ENCODE measurements around the gene SSNA1.
A peak's percentile ranks its signal among the peaks of the same experiment; 100 is the strongest.

The SSNA1 gene

DNA sequence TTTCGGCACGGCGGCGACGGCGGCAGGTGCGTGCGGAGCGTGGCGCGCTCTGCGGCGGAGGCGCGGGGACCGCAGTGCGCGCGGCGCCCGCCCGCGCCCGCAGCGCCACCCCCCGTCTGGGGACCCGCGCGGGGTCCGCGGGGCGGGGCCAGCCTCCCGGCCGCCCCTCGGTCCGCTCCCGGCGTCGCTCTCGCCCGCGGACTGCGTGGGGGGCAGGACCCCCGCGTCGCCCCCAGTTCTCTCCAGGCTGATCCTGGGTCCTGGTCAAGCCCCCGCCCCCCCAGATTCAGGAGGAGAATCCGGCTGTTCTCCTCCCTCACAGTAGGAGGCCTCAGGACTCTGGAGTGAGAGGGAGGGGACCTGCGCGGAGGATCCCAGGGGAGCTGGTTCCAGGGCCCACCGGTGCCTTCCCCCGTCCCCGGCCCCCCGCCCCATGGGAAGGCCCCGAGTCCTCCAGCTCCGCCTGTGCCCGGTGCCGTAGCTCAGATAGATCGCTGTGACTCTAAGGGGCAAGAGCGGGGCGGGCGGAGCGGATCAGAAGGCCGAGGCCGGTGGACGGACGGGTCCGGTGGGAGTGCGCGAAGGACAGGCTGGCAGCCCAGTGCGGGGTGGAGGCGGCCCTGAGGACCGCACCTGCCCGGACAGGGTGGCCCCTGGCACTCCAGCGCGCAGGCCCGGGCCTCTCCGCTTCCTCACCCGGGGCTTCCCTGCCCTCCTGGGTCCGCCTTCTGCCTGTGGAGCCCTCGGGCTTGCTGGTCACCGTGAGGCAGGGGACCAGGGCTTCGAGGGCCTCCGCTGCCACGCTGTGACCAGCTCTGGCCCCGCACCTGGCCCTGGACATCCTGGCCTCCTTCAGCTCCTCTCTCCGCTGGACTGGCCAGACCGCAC, 34.0 kb downstream of the SSNA1 start, which contains the start of gene RNF208:
Gene RNF208 (minus strand): TSS at position 51 of the 888 bp plus-strand sequence. CDS start 1,028 bp downstream, outside the sequence.
- no peak for DNase-seq

DNA sequence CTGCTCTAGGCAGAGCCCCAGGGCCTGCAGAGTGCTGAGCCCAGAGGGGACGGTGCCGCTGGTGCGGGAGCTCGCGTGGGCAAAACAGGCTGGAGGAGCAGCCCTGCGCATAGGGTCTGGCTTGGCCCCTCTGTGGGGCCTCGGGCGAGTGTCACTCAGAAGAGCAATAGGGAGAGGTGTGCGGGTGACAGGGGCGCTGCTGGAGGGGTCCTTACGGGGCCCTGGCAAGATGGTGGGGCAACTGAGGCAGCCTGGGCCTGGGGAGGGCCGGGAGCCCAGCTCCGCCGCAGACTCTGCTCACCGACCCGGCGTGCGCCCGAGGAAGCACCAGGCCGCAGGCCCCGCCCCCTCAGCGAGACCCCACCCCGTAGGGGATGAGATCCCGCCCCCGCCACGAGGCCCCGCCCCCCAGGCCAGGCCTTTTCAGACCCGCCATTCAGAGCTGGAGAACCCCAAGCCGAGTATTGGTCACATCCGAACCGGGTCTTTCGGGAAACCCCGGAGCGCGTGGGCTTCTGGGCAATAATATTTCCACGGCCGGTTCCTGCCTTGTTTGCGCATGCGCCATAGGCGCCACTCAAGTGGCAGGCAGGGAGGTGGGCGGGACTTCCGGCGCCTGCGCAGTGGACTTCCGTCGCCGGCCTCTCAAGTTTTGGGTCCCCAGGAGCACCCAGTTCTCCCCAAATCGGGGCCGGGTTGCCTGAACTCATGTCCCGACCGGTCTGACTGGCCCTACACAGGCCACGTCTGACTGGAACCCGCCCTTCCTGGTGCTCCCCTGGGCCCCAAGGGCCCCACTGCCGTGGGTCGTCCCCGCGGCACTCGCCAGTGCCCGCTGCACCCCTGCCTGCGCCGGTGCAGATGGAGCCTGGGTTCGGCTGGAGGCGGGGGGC, 34.8 kb downstream of the SSNA1 start:
- peak; percentile 99 for DNase-seq

GRCh38 chr9:137224830-137225694, 36.6 kb downstream of the SSNA1 start, which contains the start of gene CYSRT1:
TSS of gene CYSRT1 (plus strand) at chr9:137225174. CDS start at chr9:137225622, 448 bp downstream.
- no peak for DNase-seq

GRCh38 chr9:137225699-137226331, 37.3 kb downstream of the SSNA1 start:
- DNase-seq, result no peak

- no peak for DNase-seq
These were observed 38.0 kb downstream of the SSNA1 start for GRCh38 chr9:137226338-137227053.

DNA sequence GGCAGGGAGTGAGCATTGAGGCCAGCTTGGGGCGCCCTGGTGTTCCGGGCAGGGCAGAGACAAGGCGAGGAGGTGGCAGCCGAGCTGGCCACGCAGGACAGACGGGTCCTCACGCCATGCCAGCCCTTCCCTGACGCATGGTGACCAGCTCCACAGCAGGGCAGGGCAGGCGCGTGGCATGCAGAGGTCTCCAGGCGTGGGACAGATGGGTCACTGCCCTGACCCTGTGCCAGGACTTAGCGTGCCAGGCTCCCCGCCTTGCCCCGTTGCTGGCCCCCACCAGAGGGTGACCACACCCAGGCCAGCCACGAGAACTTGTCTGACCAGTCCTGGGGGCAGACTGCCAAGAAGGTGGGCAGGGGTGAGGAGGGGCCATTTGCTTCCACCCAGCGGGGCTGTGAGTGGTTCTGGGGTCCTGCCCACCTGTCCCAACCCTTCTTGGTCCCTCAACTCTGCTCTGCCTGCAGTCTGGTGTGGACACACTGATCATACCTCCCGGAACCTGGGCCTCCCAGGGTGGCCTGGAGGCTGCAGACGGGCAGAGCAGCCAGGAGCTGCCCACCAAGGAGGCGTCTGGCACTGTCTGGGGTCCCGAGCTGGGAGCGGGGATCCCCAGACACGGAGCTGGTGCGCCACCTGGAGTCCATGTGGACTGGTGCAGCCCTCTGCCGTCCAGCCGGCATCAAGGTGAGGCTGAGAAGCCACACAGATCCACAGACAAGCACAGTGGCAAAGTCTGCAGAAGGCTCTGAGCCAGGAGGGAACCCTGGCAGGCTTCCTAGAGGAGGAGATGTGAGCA, 38.8 kb downstream of the SSNA1 start, which contains the start of gene RNF224:
Gene RNF224 (plus strand): TSS at position 449 of the 799 bp plus-strand sequence. CDS start 834 bp downstream, outside the sequence.
- DNase-seq, result peak; percentile 85

DNA sequence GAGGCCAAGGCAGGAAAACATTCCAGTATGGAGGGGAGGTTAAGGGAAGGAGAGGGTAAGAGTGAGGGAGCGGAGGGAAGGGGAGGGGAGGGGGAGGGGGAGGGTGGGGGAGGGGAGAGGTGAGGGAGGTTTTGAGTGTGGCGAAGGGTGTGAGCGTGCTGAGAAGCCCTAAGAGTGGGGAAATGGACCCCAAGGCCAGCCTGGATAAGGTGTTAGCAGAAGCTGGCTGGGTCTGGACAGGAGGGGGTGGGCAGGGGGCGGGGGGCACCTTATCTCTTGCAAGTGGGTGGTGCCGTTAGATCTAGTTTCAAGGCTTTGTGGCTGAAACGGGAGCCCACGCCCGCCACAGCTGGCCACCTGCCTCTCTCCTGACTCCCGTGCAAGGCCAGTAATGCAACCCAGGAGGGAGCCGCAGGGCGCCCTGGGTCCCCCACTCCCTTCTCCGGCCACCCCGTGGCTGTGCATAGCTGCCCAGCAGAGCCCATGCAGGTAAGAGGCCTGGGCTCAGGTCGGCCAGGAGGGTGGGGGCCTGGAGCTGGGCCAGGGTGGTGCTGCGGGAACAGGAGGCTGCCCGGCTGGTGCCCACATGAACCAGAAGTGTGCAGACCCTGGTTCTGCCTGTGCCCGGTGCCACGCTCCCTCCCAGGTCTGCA, 39.5 kb downstream of the SSNA1 start:
- DNase-seq, result no peak

DNA sequence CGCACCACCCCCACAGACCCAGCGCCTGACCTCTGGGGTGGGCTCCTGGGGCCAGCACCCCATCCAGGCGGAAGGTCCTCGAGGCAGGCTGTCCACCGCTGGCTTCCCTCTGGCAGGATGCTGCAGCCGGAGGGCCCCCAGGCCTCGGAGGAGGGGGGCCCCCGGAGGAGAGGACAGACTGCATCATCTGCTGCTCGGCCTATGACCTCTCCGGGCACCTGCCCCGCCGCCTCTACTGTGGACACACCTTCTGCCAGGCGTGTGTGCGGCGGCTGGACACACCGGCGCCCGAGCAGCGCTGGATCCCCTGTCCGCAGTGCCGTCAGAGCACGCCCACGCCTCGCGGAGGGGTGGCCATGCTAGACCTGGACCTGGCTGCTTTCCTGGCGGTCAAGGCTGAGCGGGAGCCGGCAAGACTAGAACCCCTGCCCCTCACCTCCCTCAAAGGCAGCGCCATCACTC, 40.1 kb downstream of the SSNA1 start:
- DNase-seq, result no peak

- no peak for DNase-seq
These were observed 40.8 kb downstream of the SSNA1 start for GRCh38 chr9:137228968-137229896.

DNA sequence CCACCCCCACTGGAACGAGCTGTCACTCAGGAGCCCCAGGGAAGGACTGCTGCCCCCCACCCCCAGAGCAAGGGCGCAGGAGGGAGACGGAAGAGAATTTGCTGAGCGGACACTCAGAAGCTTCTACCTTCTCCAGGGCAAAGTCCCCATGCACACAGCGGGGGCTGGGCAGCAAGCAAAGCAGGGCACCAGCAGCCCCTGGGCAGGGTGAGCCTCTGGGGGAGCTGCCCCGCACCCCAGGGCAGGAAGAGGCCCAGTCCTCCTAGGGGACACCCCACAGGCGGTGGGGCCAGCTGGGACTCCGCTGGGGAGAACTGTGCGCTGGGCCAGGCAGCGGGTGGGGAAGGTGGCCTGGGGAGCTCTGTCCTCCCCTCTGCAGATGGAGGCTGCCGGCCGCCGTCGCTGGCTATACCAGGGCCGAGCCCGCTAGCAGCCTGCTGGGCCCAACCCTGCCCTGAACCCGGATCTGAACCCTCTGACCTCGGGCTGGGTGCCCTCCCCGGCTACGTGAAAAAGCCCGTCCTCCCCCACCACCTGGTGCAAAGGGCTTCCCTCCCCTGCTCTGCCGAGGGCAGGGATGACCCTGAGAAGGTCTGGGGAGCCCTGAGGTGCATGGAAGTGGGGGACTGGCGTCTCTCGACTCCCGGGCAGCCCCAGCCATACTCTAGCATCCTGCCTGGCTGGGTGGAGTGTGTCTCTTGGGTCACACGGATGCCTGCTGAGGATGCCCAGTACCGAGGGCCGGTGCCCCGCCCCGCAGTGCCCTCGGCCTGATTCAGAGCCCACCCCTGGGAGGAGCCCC, 41.6 kb downstream of the SSNA1 start:
- no peak for DNase-seq

GRCh38 chr9:137230705-137231371, 42.4 kb downstream of the SSNA1 start, which contains the start of gene SLC34A3:
TSS of gene SLC34A3 (plus strand) at chr9:137230901. CDS start at chr9:137231703, 802 bp downstream.
- no peak for DNase-seq

DNA sequence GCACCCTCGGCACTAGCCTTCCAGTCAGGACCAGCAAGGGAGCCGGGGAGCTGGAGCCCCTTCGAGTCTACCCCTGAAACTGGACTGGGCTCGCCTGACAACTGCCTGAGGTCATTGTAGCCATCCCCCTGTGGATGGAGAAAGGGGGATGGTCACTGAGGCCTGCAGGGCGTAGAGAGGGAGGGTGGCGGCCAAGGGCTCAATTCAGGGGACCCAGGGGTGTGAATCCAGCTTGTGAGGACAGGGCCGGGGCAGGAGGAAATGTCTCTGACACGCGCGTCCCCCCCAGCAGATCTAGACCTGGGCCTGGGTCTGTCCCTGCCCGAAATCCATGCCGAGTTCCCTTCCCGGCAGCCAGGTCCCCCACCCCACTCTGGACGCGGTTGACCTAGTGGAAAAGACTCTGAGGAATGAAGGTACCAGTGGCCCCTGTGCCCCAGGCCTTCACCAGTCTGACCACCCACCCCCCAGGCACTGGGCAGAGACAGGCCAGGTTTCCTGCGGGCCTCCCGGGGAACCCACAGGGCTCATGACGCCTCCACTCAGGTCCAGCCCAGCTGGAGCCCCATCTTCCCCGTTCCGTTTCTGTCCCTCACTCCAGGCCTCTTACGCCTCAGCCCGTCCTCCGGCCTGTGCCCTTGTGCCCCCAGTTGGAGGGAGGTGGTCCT, 43.0 kb downstream of the SSNA1 start:
- DNase-seq, result no peak

GRCh38 chr9:137232101-137232500, 43.6 kb downstream of the SSNA1 start:
- DNase-seq, result no peak

GRCh38 chr9:137232510-137232909, 44.0 kb downstream of the SSNA1 start:
- no peak for DNase-seq

DNA sequence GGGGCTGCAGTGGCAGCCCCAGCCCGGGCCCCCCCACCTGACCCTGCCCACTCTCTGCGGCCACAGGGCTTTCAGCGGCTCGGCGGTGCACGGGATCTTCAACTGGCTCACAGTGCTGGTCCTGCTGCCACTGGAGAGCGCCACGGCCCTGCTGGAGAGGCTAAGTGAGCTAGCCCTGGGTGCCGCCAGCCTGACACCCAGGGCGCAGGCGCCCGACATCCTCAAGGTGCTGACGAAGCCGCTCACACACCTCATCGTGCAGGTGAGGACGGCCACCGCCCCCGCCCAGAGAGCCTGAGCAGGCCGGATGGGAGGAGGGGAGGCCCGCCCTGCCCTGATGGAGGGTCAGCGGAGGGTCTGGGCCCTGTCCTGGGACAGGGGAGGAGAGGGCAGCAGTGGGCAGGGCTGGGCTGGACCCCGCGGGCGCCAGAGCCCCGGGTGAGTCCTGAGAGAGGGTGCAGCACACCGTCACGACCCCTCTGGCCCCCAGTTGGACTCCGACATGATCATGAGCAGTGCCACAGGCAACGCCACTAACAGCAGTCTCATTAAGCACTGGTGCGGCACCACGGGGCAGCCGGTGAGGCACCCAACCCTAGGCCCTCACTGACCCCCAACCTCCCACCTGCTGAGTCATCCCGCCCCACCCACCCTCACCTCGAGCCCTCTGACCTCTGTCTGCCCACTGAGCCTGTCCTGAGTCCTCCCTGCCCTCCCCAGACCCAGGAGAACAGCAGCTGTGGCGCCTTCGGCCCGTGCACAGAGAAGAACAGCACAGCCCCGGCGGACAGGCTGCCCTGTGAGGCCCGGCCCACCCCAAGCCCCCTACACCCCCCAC, 44.9 kb downstream of the SSNA1 start:
- DNase-seq, result no peak
